Measurements from ENCODE around the gene FBLN2.

FBLN2 gene

GRCh38 chr3:13532085-13532484, 16.8 kb upstream of the FBLN2 start:
- Histone ChIP-seq H3K36me3 (replicated peaks) (no peaks in the 10 kb centered on the region), H3K27me3 (replicated peaks) (no peaks in the 10 kb centered on the region), H3K27ac (no peak overlapping the region), H3K4me3 (ENCODE audit: low read depth, low read length) (no peak overlapping the region)
- in situ Hi-C loops (cut with HindIII; ENCODE audit: low pct_ligation_motif_present, low sequenced_read_pairs), result no loop called here
- TF ChIP-seq CTCF (IDR thresholded peaks at IDR 0.05; ENCODE audit: low read depth, low read length, missing control alignments), result no peak
- no peak for DNase-seq

- no peak for TF ChIP-seq CTCF (IDR thresholded peaks at IDR 0.05; ENCODE audit: low read depth, low read length, missing control alignments)
- in situ Hi-C loops (cut with HindIII; ENCODE audit: low pct_ligation_motif_present, low sequenced_read_pairs), result no loop called here
- no peak for DNase-seq
- H3K36me3 ChIP-seq (replicated peaks), result no peaks in the 10 kb centered on the region
- H3K27ac ChIP-seq, result no peak overlapping the region
- no peaks in the 10 kb centered on the region for H3K27me3 ChIP-seq (replicated peaks)
- H3K4me3 ChIP-seq (ENCODE audit: low read depth, low read length), result no peak overlapping the region
Observed at GRCh38 chr3:13532631-13533030, 16.3 kb upstream of the FBLN2 start.

GRCh38 chr3:13533885-13534301, 15.0 kb upstream of the FBLN2 start:
- no peak for TF ChIP-seq CTCF (IDR thresholded peaks at IDR 0.05; ENCODE audit: low read depth, low read length, missing control alignments)
- Histone ChIP-seq H3K27ac (no peak overlapping the region), H3K36me3 (replicated peaks) (no peaks in the 10 kb centered on the region), H3K4me3 (ENCODE audit: low read depth, low read length) (no peak overlapping the region), H3K27me3 (replicated peaks) (no peaks in the 10 kb centered on the region)
- DNase-seq, result no peak
- in situ Hi-C loops (cut with HindIII; ENCODE audit: low pct_ligation_motif_present, low sequenced_read_pairs), result no loop called here

DNA sequence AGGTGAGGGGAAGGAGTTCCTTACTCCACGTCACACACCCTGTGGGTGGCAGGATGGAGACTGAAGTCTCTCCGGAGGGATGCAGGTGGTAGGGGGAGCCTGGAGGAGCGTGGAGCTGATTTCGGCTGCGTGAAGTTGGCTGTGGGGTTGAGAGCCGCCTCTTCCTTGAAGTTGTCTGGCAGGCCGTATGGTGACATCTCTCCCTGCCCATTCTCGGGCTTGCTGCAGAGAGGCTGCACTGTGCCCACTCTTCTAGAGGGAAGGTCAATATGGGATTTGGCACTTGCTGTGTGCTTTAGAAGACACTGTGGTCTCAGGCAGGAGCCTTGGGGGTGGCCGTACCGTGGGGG, 13.4 kb upstream of the FBLN2 start:
- Histone ChIP-seq H3K4me3 (ENCODE audit: low read depth, low read length) (no peak overlapping the region), H3K27me3 (replicated peaks) (no peaks in the 10 kb centered on the region), H3K36me3 (replicated peaks) (no peaks in the 10 kb centered on the region), H3K27ac (no peak overlapping the region)
- no peak for DNase-seq
- no peak for TF ChIP-seq CTCF (IDR thresholded peaks at IDR 0.05; ENCODE audit: low read depth, low read length, missing control alignments)
- in situ Hi-C loops (cut with HindIII; ENCODE audit: low pct_ligation_motif_present, low sequenced_read_pairs), result no loop called here

GRCh38 chr3:13535905-13536304, 13.0 kb upstream of the FBLN2 start:
- Histone ChIP-seq H3K4me3 (ENCODE audit: low read depth, low read length) (no peak overlapping the region), H3K36me3 (replicated peaks) (no peaks in the 10 kb centered on the region), H3K27ac (no peak overlapping the region), H3K27me3 (replicated peaks) (no peaks in the 10 kb centered on the region)
- no peak for TF ChIP-seq CTCF (IDR thresholded peaks at IDR 0.05; ENCODE audit: low read depth, low read length, missing control alignments)
- no peak for DNase-seq
- in situ Hi-C loops (cut with HindIII; ENCODE audit: low pct_ligation_motif_present, low sequenced_read_pairs), result no loop called here

DNA sequence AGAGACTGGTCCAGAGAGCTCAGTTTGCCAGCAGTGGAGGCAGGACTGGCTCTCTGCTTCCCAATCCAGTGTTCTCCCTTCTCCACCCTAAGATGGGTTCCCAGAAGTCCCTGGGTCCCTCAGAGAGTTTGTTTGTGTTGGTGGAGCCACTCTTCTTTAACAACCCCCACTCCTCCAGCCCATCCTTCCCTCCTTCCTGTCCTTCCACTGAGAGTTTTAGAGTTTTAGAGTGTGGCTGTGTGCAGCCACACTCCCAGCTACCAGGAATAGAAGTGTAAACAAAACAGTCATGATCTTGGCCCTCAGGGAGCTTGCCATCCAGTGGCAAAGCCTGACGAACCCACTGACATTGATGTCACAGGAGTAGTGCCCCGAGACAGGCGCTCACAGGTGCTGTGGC, 12.5 kb upstream of the FBLN2 start:
- no peak for DNase-seq
- TF ChIP-seq CTCF (IDR thresholded peaks at IDR 0.05; ENCODE audit: low read depth, low read length, missing control alignments), result no peak
- H3K27me3 ChIP-seq (replicated peaks), result no peaks in the 10 kb centered on the region
- in situ Hi-C loops (cut with HindIII; ENCODE audit: low pct_ligation_motif_present, low sequenced_read_pairs), result no loop called here
- no peak overlapping the region for H3K27ac ChIP-seq
- H3K36me3 ChIP-seq (replicated peaks), result no peaks in the 10 kb centered on the region
- H3K4me3 ChIP-seq (ENCODE audit: low read depth, low read length), result no peak overlapping the region

Data from brain microvascular endothelial cell (primary cell).